Keratinocyte (primary cell): Measurements from ENCODE around the gene CCDC27. TPM values are rescaled to one million over a fixed set of nuclear protein-coding genes. Genes with fewer than 3 reads are reported as not detected.
"Not testable (repeated sequence)": the region's sequence is repeated elsewhere in the genome, so short reads cannot be mapped to it uniquely, and the experiment has no call there.

ENCODE experiments used
- DNase-seq: peaks from one replicate; pipeline ENCODE4 v3.0.0-alpha.2; 2011; ENCODE audit warnings: low read depth, missing footprints, low spot score
- FAIRE-seq: peaks from 2 replicates; lab custom pipeline; 2011; peaks lifted over from hg19 to GRCh38; lab: Jason Lieb, UNC
- H2AFZ ChIP-seq: 2 replicates; pipeline ENCODE4 v1.6.0; 2012; ENCODE audit warnings: low read length, control low read depth, inconsistent platforms; ENCODE audit not compliant: control insufficient read depth
- H3K27ac ChIP-seq: 2 replicates; pipeline ENCODE4 v1.5.1; 2011; ENCODE audit warnings: low read length; ENCODE audit not compliant: control insufficient read depth, insufficient read depth
- H3K27me3 ChIP-seq: 3 replicates; pipeline ENCODE4 v1.6.0; 2011; ENCODE audit warnings: low read length; ENCODE audit not compliant: control insufficient read depth, insufficient read depth; ENCODE audit errors: extremely low read depth
- H3K36me3 ChIP-seq, 2 experiments: 2 replicates in 1 of 2; 3 replicates in 1 of 2; pipeline ENCODE4 v1.5.1; 2011; ENCODE audit warnings: low read length in 2 of 2, mild to moderate bottlenecking in 1 of 2; ENCODE audit not compliant: control insufficient read depth in 2 of 2, insufficient read depth in 2 of 2; ENCODE audit errors: extremely low read depth in 1 of 2
- H3K4me1 ChIP-seq: 3 replicates; pipeline ENCODE4 v1.5.1; 2011; ENCODE audit warnings: low read length; ENCODE audit not compliant: control insufficient read depth, insufficient read depth; ENCODE audit errors: extremely low read depth
- H3K4me2 ChIP-seq: 3 replicates; pipeline ENCODE4 v1.6.0; 2011; ENCODE audit warnings: low read depth, low read length; ENCODE audit not compliant: control insufficient read depth, insufficient read depth; ENCODE audit errors: extremely low read depth
- H3K4me3 ChIP-seq, 3 experiments: fragments of 200-600 bp in 1 of 3; sonication (generic) in 1 of 3; 2 replicates in 2 of 3; 3 replicates in 1 of 3; pipeline ENCODE4 v1.5.1; 2011 to 2016; ENCODE audit warnings: low read length in 3 of 3, mild to moderate bottlenecking in 3 of 3, control low read depth in 2 of 3, inconsistent platforms in 1 of 3, low read depth in 1 of 3, mixed read lengths in 1 of 3, mixed run types in 1 of 3, moderate library complexity in 1 of 3; ENCODE audit not compliant: control insufficient read depth in 2 of 3, insufficient read depth in 2 of 3; ENCODE audit errors: extremely low read depth in 1 of 3
- H3K79me2 ChIP-seq: 2 replicates; pipeline ENCODE4 v1.6.0; 2012; ENCODE audit warnings: low read length; ENCODE audit not compliant: control insufficient read depth, insufficient read depth
- H3K9ac ChIP-seq: 3 replicates; pipeline ENCODE4 v1.6.0; 2011; ENCODE audit warnings: low read length; ENCODE audit not compliant: control insufficient read depth, insufficient read depth; ENCODE audit errors: extremely low read depth
- H3K9me1 ChIP-seq: 3 replicates; pipeline ENCODE4 v1.6.0; 2011; ENCODE audit warnings: low read length; ENCODE audit not compliant: control insufficient read depth, insufficient read depth; ENCODE audit errors: extremely low read depth
- H3K9me3 ChIP-seq: 2 replicates; pipeline ENCODE4 v1.5.1; 2012; ENCODE audit warnings: low read depth, low read length; ENCODE audit not compliant: control insufficient read depth
- H4K20me1 ChIP-seq: 3 replicates; pipeline ENCODE4 v1.6.0; 2011; ENCODE audit warnings: low read length; ENCODE audit not compliant: control insufficient read depth, insufficient read depth; ENCODE audit errors: extremely low read depth
- EZH2 ChIP-seq: IDR thresholded peaks from one replicate; pipeline ENCODE4 v1.6.1; 2012; ENCODE audit warnings: inconsistent platforms, mild to moderate bottlenecking, low read length, moderate library complexity
- dilution Hi-C: fragments of 300-500 bp; cut with MboI; formaldehyde crosslinking; loops from one replicate; pipeline ENCODE4 v1.7.0; 2020; ENCODE audit warnings: low sequenced_read_pairs; ENCODE audit not compliant: extremely low pct_ligation_motif_present
- polyA plus RNA-seq, 5 experiments: library from polyadenylated mRNA; depleted of rRNA in 3 of 5; stranded (reverse) in 3 of 5; stranded (forward) in 1 of 5; unstranded in 1 of 5; fragments of >200 nt; gene quantifications; 1 replicate in 1 of 5; 2 replicates in 3 of 5; 3 replicates in 1 of 5; pipeline versions ENCODE4 v1.2.1 to v1.2.3, GENCODE V29; 2011 to 2012; ENCODE audit warnings: missing spikeins in 2 of 5, low read depth in 1 of 5, low replicate concordance in 1 of 5
- TF ChIP-seq, protein P1 (sequence below), 3 experiments: IDR thresholded peaks in 1 of 3; conservative IDR thresholded peaks in 1 of 3; optimal IDR thresholded peaks in 1 of 3; 2 replicates in 2 of 3; 3 replicates in 1 of 3; pipeline versions ENCODE3 to v1.5.1; 2011; ENCODE audit warnings: low read length in 3 of 3, mild to moderate bottlenecking in 3 of 3, moderate library complexity in 2 of 3, control low read depth in 1 of 3, inconsistent platforms in 1 of 3; ENCODE audit not compliant: insufficient read depth in 2 of 3; ENCODE audit errors: extremely low read depth in 1 of 3

Gene CCDC27
- polyA plus RNA-seq, 1 donor (not counting 4 experiments of a cell fraction or from before 2014, with no cell fraction given): not detected

DNA sequence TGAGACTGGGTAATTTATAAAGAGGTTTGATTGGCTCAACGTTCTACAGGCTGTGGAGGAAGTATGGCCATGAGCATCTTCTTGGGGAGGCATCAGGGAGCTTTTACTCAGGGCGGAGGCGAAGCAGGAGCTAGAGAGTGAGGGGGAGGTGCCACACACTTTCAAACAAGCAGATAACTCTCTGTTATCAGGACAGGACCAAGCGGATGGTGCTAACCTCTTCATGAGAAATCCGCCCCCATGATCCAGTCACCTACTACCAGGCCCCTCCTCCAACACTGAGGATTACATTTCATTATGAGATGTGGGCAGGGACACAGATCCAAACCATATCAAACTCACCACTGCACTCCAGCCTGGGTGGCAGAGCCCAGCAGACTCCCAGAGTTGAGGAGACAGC, 55.5 kb downstream of the CCDC27 start:
- H3K36me3 ChIP-seq: no peaks in the 10 kb centered on the region
- DNase-seq (no peak), FAIRE-seq (no peak)
- TF ChIP-seq, protein P1, sequence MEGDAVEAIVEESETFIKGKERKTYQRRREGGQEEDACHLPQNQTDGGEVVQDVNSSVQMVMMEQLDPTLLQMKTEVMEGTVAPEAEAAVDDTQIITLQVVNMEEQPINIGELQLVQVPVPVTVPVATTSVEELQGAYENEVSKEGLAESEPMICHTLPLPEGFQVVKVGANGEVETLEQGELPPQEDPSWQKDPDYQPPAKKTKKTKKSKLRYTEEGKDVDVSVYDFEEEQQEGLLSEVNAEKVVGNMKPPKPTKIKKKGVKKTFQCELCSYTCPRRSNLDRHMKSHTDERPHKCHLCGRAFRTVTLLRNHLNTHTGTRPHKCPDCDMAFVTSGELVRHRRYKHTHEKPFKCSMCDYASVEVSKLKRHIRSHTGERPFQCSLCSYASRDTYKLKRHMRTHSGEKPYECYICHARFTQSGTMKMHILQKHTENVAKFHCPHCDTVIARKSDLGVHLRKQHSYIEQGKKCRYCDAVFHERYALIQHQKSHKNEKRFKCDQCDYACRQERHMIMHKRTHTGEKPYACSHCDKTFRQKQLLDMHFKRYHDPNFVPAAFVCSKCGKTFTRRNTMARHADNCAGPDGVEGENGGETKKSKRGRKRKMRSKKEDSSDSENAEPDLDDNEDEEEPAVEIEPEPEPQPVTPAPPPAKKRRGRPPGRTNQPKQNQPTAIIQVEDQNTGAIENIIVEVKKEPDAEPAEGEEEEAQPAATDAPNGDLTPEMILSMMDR (optimal IDR thresholded peaks at IDR 0.05 in 1 of 3, IDR thresholded peaks at IDR 0.05 in 1 of 3, conservative IDR thresholded peaks at IDR 0.05 in 1 of 3; ENCODE audit: extremely low read depth in 1 of 3, insufficient read depth in 2 of 3, low read length in 3 of 3): no peak
- TF ChIP-seq EZH2: no peak
- no peaks in the 10 kb centered on the region for H4K20me1 ChIP-seq
- H3K4me3 ChIP-seq: no peak overlapping the region
- H3K27me3 ChIP-seq: no peaks in the 10 kb centered on the region
- no peak overlapping the region for H3K27ac ChIP-seq
- H3K4me2 ChIP-seq: no peak overlapping the region
- no peak overlapping the region for H3K9ac ChIP-seq
- dilution Hi-C loops: no loop called here
- no peaks in the 10 kb centered on the region for H3K4me1 ChIP-seq
- H3K9me1 ChIP-seq: no peaks in the 10 kb centered on the region
- no peaks in the 10 kb centered on the region for H3K9me3 ChIP-seq
- no peak overlapping the region for H2AFZ ChIP-seq
- no peaks in the 10 kb centered on the region for H3K79me2 ChIP-seq

DNA sequence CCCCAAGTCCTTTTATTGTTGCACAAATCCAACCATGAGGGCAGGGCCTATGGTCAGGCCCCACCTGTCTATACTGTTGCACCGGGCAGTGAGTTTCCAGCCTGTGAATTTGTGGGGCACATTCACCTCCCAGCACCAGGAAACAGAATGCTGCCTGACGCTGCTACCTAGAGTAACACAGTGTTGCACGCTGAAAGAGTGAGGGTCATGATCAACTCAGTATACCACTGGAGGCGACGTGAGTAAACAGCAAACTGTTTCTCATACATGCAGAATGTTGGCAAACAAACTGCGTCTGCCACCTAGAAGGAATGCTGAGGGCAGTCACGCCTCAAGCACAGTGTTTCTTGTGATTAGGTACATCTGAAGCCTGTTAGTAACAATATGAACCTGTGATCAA, 57.4 kb downstream of the CCDC27 start:
- Histone ChIP-seq H3K9me1 (no peaks in the 10 kb centered on the region), H3K4me1 (no peaks in the 10 kb centered on the region), H3K4me2 (no peak overlapping the region), H3K9ac (no peak overlapping the region), H2AFZ (no peak overlapping the region), H4K20me1 (no peaks in the 10 kb centered on the region), H3K79me2 (no peaks in the 10 kb centered on the region), H3K27ac (no peak overlapping the region), H3K9me3 (no peaks in the 10 kb centered on the region), H3K27me3 (no peaks in the 10 kb centered on the region), H3K36me3 (peaks cover 0 to 2% of the 10 kb centered on the region in 2 experiments), H3K4me3 (no peak overlapping the region)
- TF ChIP-seq EZH2: no peak
- TF ChIP-seq, protein P1 (optimal IDR thresholded peaks at IDR 0.05 in 1 of 3, IDR thresholded peaks at IDR 0.05 in 1 of 3, conservative IDR thresholded peaks at IDR 0.05 in 1 of 3; ENCODE audit: extremely low read depth in 1 of 3, insufficient read depth in 2 of 3, low read length in 3 of 3): no peak
- dilution Hi-C loops: no loop called here
- FAIRE-seq: no peak
- DNase-seq: no peak

DNA sequence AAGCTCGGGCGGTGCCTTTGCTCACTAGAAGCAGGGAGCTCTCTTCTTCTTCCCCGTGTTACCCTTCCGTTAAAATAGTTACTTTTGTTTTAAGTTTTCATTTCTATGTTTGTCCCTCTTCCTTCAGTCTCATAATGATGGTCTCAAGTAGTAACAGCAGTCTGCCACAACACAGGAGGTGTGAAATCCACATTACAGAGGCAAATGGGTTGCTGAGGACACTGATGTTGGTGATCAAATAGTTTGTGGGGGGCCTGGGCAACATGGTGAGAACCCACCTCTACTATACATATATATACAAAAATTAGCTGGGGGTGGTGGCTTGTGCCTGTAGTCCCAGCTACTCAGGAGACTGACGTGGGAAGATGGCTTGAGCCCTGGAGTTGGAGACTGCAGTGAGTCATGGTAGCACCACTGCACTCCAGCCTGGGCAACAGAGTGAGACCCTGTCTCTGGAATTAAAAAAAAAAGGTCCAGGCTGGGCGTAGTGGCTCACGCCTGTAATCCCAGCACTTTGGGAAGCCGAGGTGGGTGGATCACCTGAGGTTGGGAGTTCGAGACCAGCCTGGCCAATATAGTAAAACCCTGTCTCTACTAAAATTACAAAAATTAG, 58.0 kb downstream of the CCDC27 start:
- H3K27ac ChIP-seq, H4K20me1 ChIP-seq, dilution Hi-C loops, H3K79me2 ChIP-seq, H3K36me3 ChIP-seq, DNase-seq, H2AFZ ChIP-seq, H3K9me3 ChIP-seq, H3K9me1 ChIP-seq, H3K4me3 ChIP-seq, H3K27me3 ChIP-seq, FAIRE-seq, H3K4me1 ChIP-seq, H3K4me2 ChIP-seq, H3K9ac ChIP-seq: not testable (repeated sequence)
